GM15510 (cell line): Measurements from ENCODE around the gene HRH1.

Source experiments
- POLR2A ChIP-seq: IDR thresholded peaks from 3 replicates; pipeline ENCODE4 v1.6.1; 2011; ENCODE audit warnings: borderline replicate concordance; ENCODE audit not compliant: insufficient read length; ENCODE audit errors: extremely low read depth

The HRH1 gene

DNA sequence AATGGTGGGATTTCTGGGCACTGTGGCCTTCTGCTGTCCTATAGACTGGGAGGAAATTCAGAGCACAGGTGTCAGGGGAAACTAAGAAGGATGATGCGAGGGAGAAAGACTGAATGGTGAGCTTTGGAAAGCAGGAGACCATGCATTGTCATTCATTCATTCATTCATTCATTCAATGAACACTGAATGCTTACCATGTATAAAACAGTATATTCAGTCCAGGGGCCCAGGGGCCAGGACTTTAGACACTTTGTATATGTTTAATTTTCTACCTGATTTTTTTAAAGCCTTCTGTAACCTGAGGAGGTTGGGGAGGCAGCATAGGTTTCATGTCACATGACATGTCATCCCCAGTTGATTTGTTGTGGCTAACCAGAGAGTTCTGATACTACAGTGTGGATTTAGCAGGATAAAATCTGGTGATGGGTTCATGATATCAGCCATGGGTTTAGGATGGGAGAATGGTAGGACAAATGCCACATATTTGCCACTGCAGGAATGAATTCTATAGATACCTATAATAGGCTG lies 60.2 kb downstream of the HRH1 start:
- no peak for TF ChIP-seq POLR2A

DNA sequence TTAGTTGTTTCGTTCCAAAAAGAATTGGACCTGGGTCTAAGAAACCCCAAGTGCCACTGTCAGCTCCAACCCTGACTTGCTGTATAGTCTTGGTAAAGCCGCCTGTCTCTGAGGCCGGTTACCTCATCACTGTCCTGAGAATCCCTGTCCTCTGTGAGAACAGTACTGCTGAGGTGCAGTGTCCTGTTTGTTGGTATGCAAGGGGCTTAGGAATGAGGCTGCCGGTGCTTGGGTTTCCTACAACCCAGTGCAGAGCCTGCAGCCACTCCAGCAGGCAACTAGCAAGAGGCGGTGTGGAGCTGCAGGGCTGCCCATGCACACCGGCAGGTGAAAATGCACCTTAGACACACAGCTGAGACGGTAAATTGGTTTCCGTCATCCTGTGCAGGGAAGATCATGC lies 65.9 kb downstream of the HRH1 start:
- no peak for TF ChIP-seq POLR2A

- TF ChIP-seq POLR2A: no peak
Observed at GRCh38 chr3:11221818-11222415, 67.6 kb downstream of the HRH1 start.

- TF ChIP-seq POLR2A: no peak
Observed at GRCh38 chr3:11224010-11224409, 69.7 kb downstream of the HRH1 start.

DNA sequence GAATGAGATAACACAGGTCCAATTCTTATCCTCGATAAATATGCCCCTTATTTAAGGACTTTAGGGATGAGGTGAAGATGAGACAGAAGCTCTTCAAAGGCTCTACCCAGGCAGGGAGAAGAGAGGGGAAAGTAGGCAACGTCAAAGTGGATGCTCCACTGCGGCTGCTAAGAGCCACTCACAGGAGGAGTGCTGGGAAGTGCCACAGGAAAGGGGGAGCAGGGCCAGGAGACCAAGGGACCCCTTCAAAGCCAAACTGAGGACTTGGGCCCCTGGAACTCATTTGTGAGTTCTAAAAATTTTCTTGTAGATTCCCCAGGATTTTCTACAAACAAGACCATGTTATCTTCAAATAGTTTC lies 70.6 kb downstream of the HRH1 start:
- TF ChIP-seq POLR2A: no peak

DNA sequence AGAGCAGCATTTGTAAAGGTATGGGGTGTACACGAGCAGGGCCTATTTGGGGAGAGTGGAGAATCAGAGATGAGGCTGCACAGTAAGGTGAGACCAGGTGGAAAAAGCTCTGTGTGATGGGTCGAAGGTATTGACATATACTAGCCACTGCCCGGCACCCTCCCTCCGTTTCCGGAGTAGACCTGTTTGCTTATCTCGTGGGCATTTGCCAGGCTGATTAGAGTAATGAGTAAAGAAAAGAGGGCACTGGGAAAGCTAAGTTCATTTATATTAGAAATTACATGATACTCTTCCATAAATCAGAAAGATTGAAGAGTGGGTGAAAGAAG lies 71.7 kb downstream of the HRH1 start:
- TF ChIP-seq POLR2A: no peak

DNA sequence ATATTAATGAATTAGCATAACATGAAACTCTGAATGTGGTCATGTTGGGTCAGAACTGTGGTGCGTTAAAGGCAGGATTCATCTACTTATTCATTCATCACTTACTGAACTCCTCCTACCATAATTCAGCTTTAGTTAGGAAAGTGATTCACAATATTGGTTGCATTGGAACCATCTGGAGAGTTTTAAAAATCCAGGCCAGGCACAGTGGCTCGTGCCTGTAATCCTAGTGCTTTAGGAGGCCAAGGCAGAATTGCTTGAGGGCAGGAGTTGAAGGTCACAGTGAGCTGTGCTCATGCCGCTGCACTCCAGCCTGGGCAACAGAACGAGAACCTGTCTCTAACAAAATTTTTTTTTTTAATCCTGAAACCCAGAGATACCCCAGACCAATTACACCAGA lies 73.7 kb downstream of the HRH1 start:
- no peak for TF ChIP-seq POLR2A

DNA sequence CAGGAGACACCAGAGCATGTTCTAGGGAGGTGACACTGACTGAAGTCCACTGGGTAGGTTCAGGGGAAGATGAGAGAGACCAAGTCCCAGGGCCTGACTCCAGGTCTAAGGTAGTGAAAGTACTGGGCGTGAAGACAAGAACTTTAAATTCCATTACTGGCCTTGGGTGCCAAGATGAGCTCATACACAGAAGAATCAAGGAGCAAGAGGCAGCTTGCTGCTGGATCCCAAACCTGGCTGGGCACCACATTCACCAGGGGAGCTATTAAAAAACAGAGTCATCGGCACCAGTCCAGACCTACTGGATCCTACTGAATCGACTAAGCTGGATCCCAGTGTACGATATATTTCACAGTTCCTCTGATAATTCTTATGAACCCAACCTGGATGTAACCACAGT lies 75.8 kb downstream of the HRH1 start:
- TF ChIP-seq POLR2A: no peak

GRCh38 chr3:11230832-11231231 lies 76.5 kb downstream of the HRH1 start:
- TF ChIP-seq POLR2A: no peak

GRCh38 chr3:11235385-11235784 lies 81.1 kb downstream of the HRH1 start:
- TF ChIP-seq POLR2A: no peak

DNA sequence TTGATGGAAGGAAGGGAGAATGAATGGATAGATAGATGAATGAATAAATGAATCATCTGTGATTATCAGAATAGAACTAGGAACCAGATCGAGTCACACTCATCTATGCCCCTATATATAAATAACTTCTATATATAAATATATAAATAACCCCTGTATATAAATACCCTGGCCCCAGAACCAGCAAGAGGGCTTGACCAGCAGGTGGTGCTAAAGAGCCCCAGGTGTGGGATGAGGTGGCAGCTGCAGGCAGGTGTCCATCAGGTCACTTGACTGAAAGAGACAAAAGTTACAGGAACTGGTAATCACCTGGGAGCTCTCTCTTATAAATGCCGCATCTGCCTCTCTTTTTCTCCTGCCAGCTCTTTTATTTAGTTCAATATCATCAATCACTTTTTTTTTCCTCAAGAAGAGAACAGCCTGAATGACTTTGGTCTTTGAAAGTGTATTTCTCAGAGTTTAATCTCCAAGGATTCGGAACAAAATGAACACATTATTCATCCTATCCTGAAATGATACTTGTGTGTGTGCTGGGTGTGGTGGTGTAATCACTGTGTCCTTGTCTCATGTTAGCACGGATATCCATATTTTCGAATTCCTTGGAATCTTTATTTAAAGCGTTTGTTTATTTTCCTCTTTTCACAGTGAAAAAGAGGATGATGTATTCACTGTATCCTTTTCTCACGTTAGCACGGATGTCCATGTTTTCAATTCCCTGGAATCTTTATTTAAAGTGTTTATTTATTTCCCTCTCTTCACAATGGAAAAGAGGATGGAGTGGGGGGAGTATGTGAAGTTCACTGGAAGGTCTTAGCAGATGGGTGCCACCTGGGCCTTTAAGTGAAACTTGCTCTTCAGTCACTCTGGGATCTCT lies 82.5 kb downstream of the HRH1 start:
- TF ChIP-seq POLR2A: no peak

GRCh38 chr3:11238060-11238459 lies 83.8 kb downstream of the HRH1 start:
- no peak for TF ChIP-seq POLR2A

DNA sequence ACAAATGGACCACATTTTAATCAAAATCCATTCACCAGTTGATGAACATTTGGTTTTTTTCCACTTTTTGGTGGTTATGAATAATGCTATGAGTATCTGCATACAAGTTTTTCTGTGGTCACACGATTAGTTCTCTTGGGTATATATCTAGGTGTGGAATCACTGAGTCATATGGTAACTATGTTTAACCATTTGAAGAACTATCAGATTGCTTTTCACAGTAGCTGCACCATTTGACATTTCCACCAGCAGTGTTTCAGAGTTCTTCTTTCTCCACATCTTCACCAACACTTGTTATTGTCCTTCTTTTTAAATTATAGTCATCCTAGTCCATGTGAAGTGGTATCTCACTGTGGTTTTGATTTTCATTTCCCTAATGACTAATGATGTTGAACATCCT lies 84.6 kb downstream of the HRH1 start:
- no peak for TF ChIP-seq POLR2A

DNA sequence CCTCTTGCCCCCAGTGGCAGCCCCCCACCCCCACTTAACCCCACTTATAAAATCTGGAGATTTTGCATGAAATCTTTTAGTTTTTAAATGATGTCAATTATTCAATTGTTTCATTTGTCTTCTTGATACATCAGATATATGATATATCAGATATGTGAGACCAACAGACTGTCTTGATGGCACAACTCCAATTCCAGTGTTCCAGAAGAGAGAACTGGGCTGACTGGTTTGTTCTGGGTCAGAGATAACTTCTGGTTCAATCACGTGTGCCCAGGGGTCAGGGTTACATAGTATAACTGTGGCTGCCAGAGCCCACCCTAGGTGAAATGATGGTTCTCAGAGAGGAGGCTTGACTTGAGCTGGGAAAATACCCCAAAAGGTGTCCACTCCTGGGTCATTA lies 85.5 kb downstream of the HRH1 start:
- TF ChIP-seq POLR2A: no peak

- TF ChIP-seq POLR2A: no peak
Observed at GRCh38 chr3:11240496-11240895, 86.2 kb downstream of the HRH1 start.

- no peak for TF ChIP-seq POLR2A
Observed at GRCh38 chr3:11244121-11244677, 89.9 kb downstream of the HRH1 start.
